GM23338 (cell line): Measurements from ENCODE around the gene P4HTM. TPM values are rescaled to one million over a fixed set of nuclear protein-coding genes. Genes with fewer than 3 reads are reported as not detected.

Experiments used
- ATAC-seq: fragments of 200-7000 bp; cut with Tn5 transposase; 3 replicates; pipeline ENCODE4 v1.9.1; 2020
- DNase-seq: peaks from one replicate; pipeline ENCODE4 v3.0.0-alpha.2; 2015; ENCODE audit warnings: low spot score
- H2AFZ ChIP-seq: fragments of 200-600 bp; sonication (generic); 2 replicates; pipeline ENCODE4 v1.8.0; 2016; ENCODE audit warnings: antibody characterized with exemption, mild to moderate bottlenecking, moderate library complexity
- H3F3A ChIP-seq: fragments of 200-600 bp; sonication (generic); replicated peaks from 2 replicates; pipeline ENCODE4 v1.8.0; 2017; ENCODE audit warnings: antibody characterized with exemption, mixed run types, low read depth
- H3K27ac ChIP-seq: fragments of 200-600 bp; sonication (generic); 2 replicates; pipeline ENCODE4 v1.6.1; 2016; ENCODE audit warnings: low read depth
- H3K27me3 ChIP-seq: fragments of 200-600 bp; sonication (generic); 2 replicates; pipeline ENCODE4 v1.8.0; 2016; ENCODE audit warnings: mild to moderate bottlenecking, mixed run types, moderate library complexity; ENCODE audit not compliant: insufficient read depth
- H3K36me3 ChIP-seq: fragments of 200-600 bp; sonication (generic); 2 replicates; pipeline ENCODE4 v1.8.0; 2016; ENCODE audit warnings: mild to moderate bottlenecking; ENCODE audit not compliant: insufficient read depth
- H3K4me1 ChIP-seq: fragments of 200-600 bp; sonication (generic); 2 replicates; pipeline ENCODE4 v1.8.0; 2016; ENCODE audit warnings: mild to moderate bottlenecking, moderate library complexity; ENCODE audit not compliant: insufficient read depth
- H3K4me2 ChIP-seq: fragments of 200-600 bp; sonication (generic); 2 replicates; pipeline ENCODE4 v1.7.1; 2017; ENCODE audit warnings: mixed run types
- H3K4me3 ChIP-seq: fragments of 200-600 bp; sonication (generic); 2 replicates; pipeline ENCODE4 v1.6.1; 2016; ENCODE audit warnings: mixed run types
- H3K79me2 ChIP-seq: fragments of 200-600 bp; sonication (generic); replicated peaks from 2 replicates; pipeline ENCODE4 v1.8.0; 2017; ENCODE audit warnings: mild to moderate bottlenecking; ENCODE audit not compliant: insufficient read depth
- H3K9me2 ChIP-seq: fragments of 200-600 bp; sonication (generic); 2 replicates; pipeline ENCODE4 v1.8.0; 2017; ENCODE audit not compliant: insufficient read depth
- H4K20me1 ChIP-seq: fragments of 200-600 bp; sonication (generic); replicated peaks from 2 replicates; pipeline ENCODE4 v1.8.0; 2017; ENCODE audit warnings: mild to moderate bottlenecking; ENCODE audit not compliant: insufficient read depth
- H3K27ac Mint-ChIP-seq: 2 replicates; pipeline ENCODE4 v1.8.0; 2020; ENCODE audit warnings: inconsistent platforms, mild to moderate bottlenecking, moderate library complexity, mixed read lengths
- H3K27me3 Mint-ChIP-seq: 3 replicates; pipeline ENCODE4 v1.8.0; 2022; ENCODE audit warnings: low read depth, mild to moderate bottlenecking, moderate library complexity, mixed read lengths, inconsistent platforms; ENCODE audit not compliant: insufficient read depth, poor library complexity
- H3K36me3 Mint-ChIP-seq: 3 replicates; pipeline ENCODE4 v1.8.0; 2021; ENCODE audit warnings: low read depth, mild to moderate bottlenecking, inconsistent platforms, moderate library complexity, mixed read lengths
- H3K4me1 Mint-ChIP-seq: 3 replicates; pipeline ENCODE4 v1.8.0; 2020; ENCODE audit warnings: mild to moderate bottlenecking, inconsistent platforms, mixed read lengths
- H3K4me3 Mint-ChIP-seq: 3 replicates; pipeline ENCODE4 v1.8.0; 2021; ENCODE audit warnings: moderate library complexity, mild to moderate bottlenecking, inconsistent platforms, mixed read lengths
- H3K9me3 Mint-ChIP-seq: 3 replicates; pipeline ENCODE4 v1.8.0; 2020; ENCODE audit warnings: moderate library complexity, mild to moderate bottlenecking, inconsistent platforms, mixed read lengths
- CREB1 ChIP-seq: fragments of 250-450 bp; sonication (Bioruptor Pico); IDR thresholded peaks from 2 replicates; pipeline ENCODE4 v1.5.0; 2020; ENCODE audit warnings: low read depth, mild to moderate bottlenecking, moderate library complexity
- CTCF ChIP-seq, 2 experiments: fragments of 200-600 bp in 1 of 2; sonication (generic) in 1 of 2; conservative IDR thresholded peaks; 2 replicates each; pipeline versions ENCODE4 v1.5.1 to v1.6.1; 2016 to 2017; ENCODE audit warnings: antibody characterized with exemption in 2 of 2, low read depth in 2 of 2, mild to moderate bottlenecking in 2 of 2, moderate library complexity in 1 of 2
- REST ChIP-seq: IDR thresholded peaks from one replicate; pipeline ENCODE4 v1.6.1; 2018; ENCODE audit warnings: antibody characterized with exemption; ENCODE audit not compliant: unreplicated experiment
- polyA plus RNA-seq: library from polyadenylated mRNA; unstranded; fragments of >200 nt; fragmentation: Nextera tagmentation; extraction: Ambion mirVana; gene quantifications from 2 replicates; pipeline ENCODE4 v1.2.1, GENCODE V29; 2016
- total RNA-seq: library from RNA; depleted of rRNA; stranded (reverse); fragments of >200 nt; shearing (Covaris generic); gene quantifications from 2 replicates; pipeline ENCODE4 v1.2.3, GENCODE V29; 2014
- TF ChIP-seq, protein P1 (sequence below): IDR thresholded peaks from 2 replicates; pipeline ENCODE4 v1.6.1; 2016; ENCODE audit warnings: antibody characterized with exemption
- TF ChIP-seq, protein P2 (sequence below): fragments of 250-450 bp; sonication (Bioruptor Pico); IDR thresholded peaks from 2 replicates; pipeline ENCODE4 v1.5.0; 2020; ENCODE audit warnings: mild to moderate bottlenecking, moderate library complexity

Gene P4HTM
- total and polyA plus RNA-seq, 2 experiments from 2014 or later = 15.9 to 28.7 TPM

DNA sequence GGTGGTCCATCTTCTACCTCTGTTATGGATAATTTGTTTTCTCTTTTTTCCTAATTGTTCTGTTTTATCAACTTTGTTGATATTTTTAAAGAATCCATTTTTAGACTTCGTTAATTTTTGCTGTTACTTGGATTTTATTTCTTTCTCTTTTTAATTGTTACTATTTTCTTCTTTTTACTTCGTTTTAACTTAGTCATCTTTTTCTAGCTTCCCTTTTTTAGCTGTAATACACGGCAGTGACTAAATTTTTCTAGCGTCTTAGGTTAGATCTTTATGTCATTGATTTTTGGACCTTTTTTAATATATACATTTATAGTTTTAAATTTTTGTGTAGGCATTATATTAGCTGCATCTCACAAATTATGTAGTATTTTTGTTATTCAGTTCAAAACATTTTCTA is 38.3 kb upstream of the P4HTM start (continued):
- TF ChIP-seq REST = no peak
- no peak for TF ChIP-seq CREB1 (CRISPR knock-in tag)
- TF ChIP-seq, protein P1, sequence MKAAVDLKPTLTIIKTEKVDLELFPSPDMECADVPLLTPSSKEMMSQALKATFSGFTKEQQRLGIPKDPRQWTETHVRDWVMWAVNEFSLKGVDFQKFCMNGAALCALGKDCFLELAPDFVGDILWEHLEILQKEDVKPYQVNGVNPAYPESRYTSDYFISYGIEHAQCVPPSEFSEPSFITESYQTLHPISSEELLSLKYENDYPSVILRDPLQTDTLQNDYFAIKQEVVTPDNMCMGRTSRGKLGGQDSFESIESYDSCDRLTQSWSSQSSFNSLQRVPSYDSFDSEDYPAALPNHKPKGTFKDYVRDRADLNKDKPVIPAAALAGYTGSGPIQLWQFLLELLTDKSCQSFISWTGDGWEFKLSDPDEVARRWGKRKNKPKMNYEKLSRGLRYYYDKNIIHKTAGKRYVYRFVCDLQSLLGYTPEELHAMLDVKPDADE = no peak

- Histone ChIP-seq H3K4me2 (no peak overlapping the region), H3F3A (peaks cover 7% of the 10 kb centered on the region; the same call in 1 of the 2 replicates), H4K20me1 (peaks cover 20% of the 10 kb centered on the region), H3K27me3 (no peaks in the 10 kb centered on the region), H3K27ac (peak overlapping the region; percentile 53; the same call in 1 of the 2 replicates), H3K4me1 (peaks cover 12% of the 10 kb centered on the region; the same call in 1 of the 2 replicates), H3K4me3 (no peak overlapping the region), H3K9me2 (no peaks in the 10 kb centered on the region), H3K36me3 (0 out of 2 replicates have a peak, but pooled peaks cover 5% of the 10 kb centered on the region), H2AFZ (no peak overlapping the region), H3K79me2 (peaks cover 87% of the 10 kb centered on the region)
- Mint-ChIP-seq H3K36me3 (peaks cover 10% of the 10 kb centered on the region), H3K9me3 (no peaks in the 10 kb centered on the region), H3K4me3 (no peak overlapping the region), H3K27me3 (peaks cover 3% of the 10 kb centered on the region), H3K27ac (no peak overlapping the region), H3K4me1 (peaks cover 11% of the 10 kb centered on the region; the same call in 2 of the 3 replicates)
- TF ChIP-seq CTCF (conservative IDR thresholded peaks at IDR 0.05; ENCODE audit: low read depth in 2 of 2) = peak; percentile 73 to 92
- TF ChIP-seq, protein P2, sequence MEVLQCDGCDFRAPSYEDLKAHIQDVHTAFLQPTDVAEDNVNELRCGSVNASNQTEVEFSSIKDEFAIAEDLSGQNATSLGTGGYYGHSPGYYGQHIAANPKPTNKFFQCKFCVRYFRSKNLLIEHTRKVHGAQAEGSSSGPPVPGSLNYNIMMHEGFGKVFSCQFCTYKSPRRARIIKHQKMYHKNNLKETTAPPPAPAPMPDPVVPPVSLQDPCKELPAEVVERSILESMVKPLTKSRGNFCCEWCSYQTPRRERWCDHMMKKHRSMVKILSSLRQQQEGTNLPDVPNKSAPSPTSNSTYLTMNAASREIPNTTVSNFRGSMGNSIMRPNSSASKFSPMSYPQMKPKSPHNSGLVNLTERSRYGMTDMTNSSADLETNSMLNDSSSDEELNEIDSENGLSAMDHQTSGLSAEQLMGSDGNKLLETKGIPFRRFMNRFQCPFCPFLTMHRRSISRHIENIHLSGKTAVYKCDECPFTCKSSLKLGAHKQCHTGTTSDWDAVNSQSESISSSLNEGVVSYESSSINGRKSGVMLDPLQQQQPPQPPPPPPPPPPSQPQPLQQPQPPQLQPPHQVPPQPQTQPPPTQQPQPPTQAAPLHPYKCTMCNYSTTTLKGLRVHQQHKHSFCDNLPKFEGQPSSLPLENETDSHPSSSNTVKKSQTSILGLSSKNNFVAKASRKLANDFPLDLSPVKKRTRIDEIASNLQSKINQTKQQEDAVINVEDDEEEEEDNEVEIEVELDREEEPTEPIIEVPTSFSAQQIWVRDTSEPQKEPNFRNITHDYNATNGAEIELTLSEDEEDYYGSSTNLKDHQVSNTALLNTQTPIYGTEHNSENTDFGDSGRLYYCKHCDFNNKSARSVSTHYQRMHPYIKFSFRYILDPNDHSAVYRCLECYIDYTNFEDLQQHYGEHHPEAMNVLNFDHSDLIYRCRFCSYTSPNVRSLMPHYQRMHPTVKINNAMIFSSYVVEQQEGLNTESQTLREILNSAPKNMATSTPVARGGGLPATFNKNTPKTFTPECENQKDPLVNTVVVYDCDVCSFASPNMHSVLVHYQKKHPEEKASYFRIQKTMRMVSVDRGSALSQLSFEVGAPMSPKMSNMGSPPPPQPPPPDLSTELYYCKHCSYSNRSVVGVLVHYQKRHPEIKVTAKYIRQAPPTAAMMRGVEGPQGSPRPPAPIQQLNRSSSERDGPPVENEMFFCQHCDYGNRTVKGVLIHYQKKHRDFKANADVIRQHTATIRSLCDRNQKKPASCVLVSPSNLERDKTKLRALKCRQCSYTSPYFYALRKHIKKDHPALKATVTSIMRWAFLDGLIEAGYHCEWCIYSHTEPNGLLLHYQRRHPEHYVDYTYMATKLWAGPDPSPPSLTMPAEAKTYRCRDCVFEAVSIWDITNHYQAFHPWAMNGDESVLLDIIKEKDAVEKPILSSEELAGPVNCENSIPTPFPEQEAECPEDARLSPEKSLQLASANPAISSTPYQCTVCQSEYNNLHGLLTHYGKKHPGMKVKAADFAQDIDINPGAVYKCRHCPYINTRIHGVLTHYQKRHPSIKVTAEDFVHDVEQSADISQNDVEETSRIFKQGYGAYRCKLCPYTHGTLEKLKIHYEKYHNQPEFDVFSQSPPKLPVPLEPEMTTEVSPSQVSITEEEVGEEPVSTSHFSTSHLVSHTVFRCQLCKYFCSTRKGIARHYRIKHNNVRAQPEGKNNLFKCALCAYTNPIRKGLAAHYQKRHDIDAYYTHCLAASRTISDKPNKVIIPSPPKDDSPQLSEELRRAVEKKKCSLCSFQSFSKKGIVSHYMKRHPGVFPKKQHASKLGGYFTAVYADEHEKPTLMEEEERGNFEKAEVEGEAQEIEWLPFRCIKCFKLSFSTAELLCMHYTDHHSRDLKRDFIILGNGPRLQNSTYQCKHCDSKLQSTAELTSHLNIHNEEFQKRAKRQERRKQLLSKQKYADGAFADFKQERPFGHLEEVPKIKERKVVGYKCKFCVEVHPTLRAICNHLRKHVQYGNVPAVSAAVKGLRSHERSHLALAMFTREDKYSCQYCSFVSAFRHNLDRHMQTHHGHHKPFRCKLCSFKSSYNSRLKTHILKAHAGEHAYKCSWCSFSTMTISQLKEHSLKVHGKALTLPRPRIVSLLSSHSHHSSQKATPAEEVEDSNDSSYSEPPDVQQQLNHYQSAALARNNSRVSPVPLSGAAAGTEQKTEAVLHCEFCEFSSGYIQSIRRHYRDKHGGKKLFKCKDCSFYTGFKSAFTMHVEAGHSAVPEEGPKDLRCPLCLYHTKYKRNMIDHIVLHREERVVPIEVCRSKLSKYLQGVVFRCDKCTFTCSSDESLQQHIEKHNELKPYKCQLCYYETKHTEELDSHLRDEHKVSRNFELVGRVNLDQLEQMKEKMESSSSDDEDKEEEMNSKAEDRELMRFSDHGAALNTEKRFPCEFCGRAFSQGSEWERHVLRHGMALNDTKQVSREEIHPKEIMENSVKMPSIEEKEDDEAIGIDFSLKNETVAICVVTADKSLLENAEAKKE (CRISPR knock-in tag) = no peak
- DNase-seq (peak; percentile 85), ATAC-seq (peak; percentile 97)
These were observed 37.4 kb upstream of the P4HTM start for GRCh38 chr3:48952510-48953118.
